ENCODE data around the gene S1PR5. TPM values are rescaled to one million over a fixed set of nuclear protein-coding genes. Genes with fewer than 3 reads are reported as not detected.

The S1PR5 gene
- total and polyA plus RNA-seq, 2 of the 8 experiments (the other 6 are each of a cell fraction or from before 2014, with no cell fraction given), result 2.4 to 8.6 TPM

DNA sequence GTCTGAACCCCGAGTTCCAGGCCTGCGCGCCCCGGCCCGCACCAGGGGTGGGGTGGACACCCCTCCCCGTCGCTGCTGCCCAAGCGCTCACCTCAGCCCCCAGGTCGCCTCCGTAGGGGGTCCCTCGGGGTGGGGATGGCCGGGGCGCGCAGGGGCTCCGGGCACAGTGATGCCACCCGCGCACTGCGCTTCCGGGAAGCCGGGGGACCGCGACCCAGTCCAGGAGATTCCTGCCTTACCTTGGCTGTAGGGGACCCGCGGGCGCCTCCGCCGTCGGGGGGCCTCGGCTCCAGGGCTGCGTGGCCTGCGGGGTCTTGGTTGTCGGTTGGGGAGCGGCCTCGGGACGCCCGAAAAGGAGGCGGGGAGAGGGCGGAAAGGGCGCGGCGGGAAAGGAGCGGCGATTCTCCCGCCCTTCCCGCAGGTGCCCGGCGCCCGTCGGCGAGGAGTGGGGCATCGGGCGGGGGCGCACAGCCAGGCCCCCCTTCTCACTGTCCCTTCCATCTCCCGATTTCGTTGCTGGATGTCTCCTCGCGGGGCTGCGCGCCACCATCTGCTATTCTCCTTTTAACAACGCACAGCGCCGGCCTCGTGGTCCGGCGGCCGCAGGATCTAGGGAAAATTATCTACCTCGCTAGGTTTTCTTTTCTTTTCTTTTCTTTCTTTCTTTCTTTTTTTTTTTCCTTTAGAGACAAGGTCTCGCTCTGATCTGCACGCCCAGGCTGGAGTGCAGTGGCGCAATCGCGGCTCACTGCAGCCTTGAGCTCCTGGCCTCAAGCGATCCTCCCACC lies 14.1 kb downstream of the S1PR5 start, which contains the start of gene KEAP1:
TSS of gene KEAP1 (minus strand) at position 355 of the 788 bp plus-strand sequence. CDS start 3,323 bp downstream, outside the sequence.
- Histone ChIP-seq H3K4ac (replicated peaks; ENCODE audit: insufficient read length, low read depth, low read length) (peak within 1 kb of the TSS; percentile 94), H3K36me3 (ENCODE audit: control insufficient read depth in 2 of 4, insufficient read depth in 4 of 4, low read length in 3 of 4) (peaks cover 7 to 16% (median 9%) of the 10 kb centered on the region in 4 experiments; a peak in 6 of 8 replicates), H3K23ac (ENCODE audit: insufficient read length) (no peak within 1 kb of the TSS), H4K20me1 (replicated peaks in 1 of 2; ENCODE audit: control insufficient read depth in 1 of 2, insufficient read depth in 2 of 2, low read length in 2 of 2) (peaks cover 0 to 8% of the 10 kb centered on the region in 2 experiments), H4K91ac (replicated peaks; ENCODE audit: insufficient read length, low read length) (peak within 1 kb of the TSS; percentile 99), H3K27me3 (replicated peaks in 1 of 4; ENCODE audit: control insufficient read depth in 3 of 4, extremely low read depth in 1 of 4, insufficient read depth in 3 of 4, low read length in 3 of 4) (no peaks in the 10 kb centered on the region), H3K9me3 (ENCODE audit: insufficient read depth in 2 of 2, low read depth in 1 of 2, low read length in 1 of 2) (no peaks in the 10 kb centered on the region), H3K4me2 (ENCODE audit: insufficient read depth in 1 of 2, low read depth in 2 of 2, low read length in 2 of 2) (peak within 1 kb of the TSS; percentile 88 to 91), H2BK120ac (replicated peaks; ENCODE audit: low read depth, low read length) (peak within 1 kb of the TSS; percentile 72), H3K56ac (replicated peaks; ENCODE audit: insufficient read length, low read depth, low read length) (peak within 1 kb of the TSS; percentile 95), H2BK15ac (ENCODE audit: low read length) (peak within 1 kb of the TSS; percentile 92; the same call in 1 of the 2 replicates), H3K4me3 (ENCODE audit: extremely low read depth in 1 of 4, insufficient read depth in 2 of 4, low read depth in 3 of 4, low read length in 4 of 4) (peak within 1 kb of the TSS; percentile 64 to 96 (median 86)), H3K9ac (replicated peaks in 1 of 4; ENCODE audit: extremely low read depth in 1 of 4, low read depth in 3 of 4, low read length in 3 of 4) (peak within 1 kb of the TSS; percentile 81 to 91 (median 87)), H2BK5ac (ENCODE audit: low read depth, low read length) (peak within 1 kb of the TSS; percentile 92; the same call in 1 of the 2 replicates), H2AFZ (ENCODE audit: low read length) (no peak within 1 kb of the TSS), H4K8ac (ENCODE audit: extremely low read depth, insufficient read depth, low read length) (peak within 1 kb of the TSS; percentile 97), H3K4me1 (replicated peaks in 1 of 4; ENCODE audit: control insufficient read depth in 3 of 4, insufficient read depth in 4 of 4, low read length in 3 of 4) (peaks cover 3 to 24% (median 13%) of the 10 kb centered on the region in 4 experiments), H3K23me2 (ENCODE audit: low read depth, low read length) (peaks cover 10% of the 10 kb centered on the region; the same call in 1 of the 2 replicates), H4K5ac (ENCODE audit: insufficient read length, low read depth, low read length) (peak within 1 kb of the TSS; percentile 93), H3K79me1 (ENCODE audit: low read depth, low read length) (peaks cover 8% of the 10 kb centered on the region; the same call in 1 of the 2 replicates), H3K14ac (ENCODE audit: insufficient read length) (peak within 1 kb of the TSS; percentile 27), H2AK5ac (ENCODE audit: low read depth, low read length) (peak within 1 kb of the TSS; percentile 56; the same call in 1 of the 2 replicates), H3K79me2 (ENCODE audit: control insufficient read depth in 1 of 2, insufficient read depth in 2 of 2, low read length in 2 of 2) (peaks cover 0 to 32% of the 10 kb centered on the region in 2 experiments; a peak in 2 of 4 replicates), H3K18ac (ENCODE audit: extremely low read depth, low read length) (peak within 1 kb of the TSS; percentile 95), H3K27ac (ENCODE audit: low read depth, low read length) (peak within 1 kb of the TSS; percentile 96), H2BK12ac (ENCODE audit: low read depth, low read length) (peak within 1 kb of the TSS; percentile 68; the same call in 1 of the 2 replicates), H2BK20ac (ENCODE audit: low read length) (no peak within 1 kb of the TSS)
- CTCF ChIA-PET (ENCODE audit: partially characterized antibody), result interaction anchor here (1.0 to 1.2 kb wide), 3 partner anchors 14 to 78 kb away, joined by 3 to 4 read pairs (median 4); partner anchors contain the start of gene ATG4D
- FAIRE-seq (no peak), DNase-seq (ENCODE audit: low read depth in 1 of 2, low spot score in 2 of 2) (peak in 1 of 2 experiments; percentile 82)
- WGBS, 2 experiments (ENCODE audit: extremely low coverage in 1 of 2, insufficient coverage in 1 of 2, insufficient read length in 1 of 2, insufficient replicate concordance in 2 of 2, low coverage in 1 of 2, low lambda C conversion rate in 2 of 2, missing lambda C conversion rate in 1 of 2), result 6% methylated on average over 61 of the region's 73 CpGs; no CpG with 5 or more reads in 1 of the 2 experiments
- POLR2A ChIA-PET (ENCODE audit: partially characterized antibody), result interaction anchor here (0.7 to 2.1 kb wide), 12 partner anchors 10 to 156 kb away, joined by 3 to 9 read pairs (median 4); partner anchors contain the start of gene S1PR5
- 0 out of 4 replicates have a peak, but pooled peaks of 1 of the 2 experiments have one; percentile 16 for TF ChIP-seq SIN3A (conservative IDR thresholded peaks at IDR 0.05 in 1 of 2, IDR thresholded peaks at IDR 0.05 in 1 of 2; ENCODE audit: low read depth in 1 of 2, low read length in 2 of 2)
- peak in 1 of 2 experiments; percentile 76; a peak in 1 of 4 replicates for TF ChIP-seq HDAC2 (IDR thresholded peaks at IDR 0.05; ENCODE audit: borderline replicate concordance in 1 of 2, low read depth in 2 of 2, low read length in 2 of 2)
- TF ChIP-seq FOSL1 (IDR thresholded peaks at IDR 0.05; ENCODE audit: insufficient read depth, low read depth, low read length), result no peak
- TF ChIP-seq, protein P1, sequence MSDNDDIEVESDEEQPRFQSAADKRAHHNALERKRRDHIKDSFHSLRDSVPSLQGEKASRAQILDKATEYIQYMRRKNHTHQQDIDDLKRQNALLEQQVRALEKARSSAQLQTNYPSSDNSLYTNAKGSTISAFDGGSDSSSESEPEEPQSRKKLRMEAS (IDR thresholded peaks at IDR 0.05), result peak; percentile 81
- TF ChIP-seq, protein P2, sequence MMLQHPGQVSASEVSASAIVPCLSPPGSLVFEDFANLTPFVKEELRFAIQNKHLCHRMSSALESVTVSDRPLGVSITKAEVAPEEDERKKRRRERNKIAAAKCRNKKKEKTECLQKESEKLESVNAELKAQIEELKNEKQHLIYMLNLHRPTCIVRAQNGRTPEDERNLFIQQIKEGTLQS (IDR thresholded peaks at IDR 0.05; ENCODE audit: insufficient read depth, low read depth, low read length), result no peak
- TF ChIP-seq TBP (IDR thresholded peaks at IDR 0.05; ENCODE audit: low read depth, low read length), result no peak
- TF ChIP-seq CREB1 (IDR thresholded peaks at IDR 0.05), result no peak
- peak; percentile 17 for TF ChIP-seq TAF7 (optimal IDR thresholded peaks at IDR 0.05; ENCODE audit: borderline replicate concordance, low read depth, low read length)
- peak; percentile 70 for TF ChIP-seq CEBPB (IDR thresholded peaks at IDR 0.05; ENCODE audit: low read depth, low read length)

Measured in H1 (cell line).